Measurements from ENCODE around the gene YWHAQ.

DNA sequence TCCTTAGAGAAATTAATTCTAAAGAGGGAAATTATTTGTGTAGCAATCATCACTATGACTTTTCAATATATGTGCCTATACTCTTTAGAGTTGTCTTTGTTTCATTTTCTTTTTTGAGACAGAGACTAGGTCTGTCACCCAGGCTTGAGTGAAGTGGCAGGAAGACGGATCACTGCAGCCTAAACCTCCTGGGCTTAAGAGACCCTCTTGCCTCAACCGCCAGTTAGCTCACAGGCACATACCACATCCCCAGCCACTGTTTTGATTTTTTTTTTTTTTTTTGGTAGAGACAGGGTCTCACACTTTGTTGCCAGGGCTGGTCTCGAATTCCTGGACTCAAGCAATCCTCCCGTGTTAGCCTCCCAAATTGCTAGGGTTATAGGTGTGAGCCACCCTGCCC is 12.4 kb downstream of the YWHAQ start:
- no peak for TF ChIP-seq POLR2A (IDR thresholded peaks at IDR 0.05; ENCODE audit: low read depth, low read length)
- no peak for TF ChIP-seq CEBPB (IDR thresholded peaks at IDR 0.05; ENCODE audit: low read depth, low read length)
- TF ChIP-seq, protein P1, sequence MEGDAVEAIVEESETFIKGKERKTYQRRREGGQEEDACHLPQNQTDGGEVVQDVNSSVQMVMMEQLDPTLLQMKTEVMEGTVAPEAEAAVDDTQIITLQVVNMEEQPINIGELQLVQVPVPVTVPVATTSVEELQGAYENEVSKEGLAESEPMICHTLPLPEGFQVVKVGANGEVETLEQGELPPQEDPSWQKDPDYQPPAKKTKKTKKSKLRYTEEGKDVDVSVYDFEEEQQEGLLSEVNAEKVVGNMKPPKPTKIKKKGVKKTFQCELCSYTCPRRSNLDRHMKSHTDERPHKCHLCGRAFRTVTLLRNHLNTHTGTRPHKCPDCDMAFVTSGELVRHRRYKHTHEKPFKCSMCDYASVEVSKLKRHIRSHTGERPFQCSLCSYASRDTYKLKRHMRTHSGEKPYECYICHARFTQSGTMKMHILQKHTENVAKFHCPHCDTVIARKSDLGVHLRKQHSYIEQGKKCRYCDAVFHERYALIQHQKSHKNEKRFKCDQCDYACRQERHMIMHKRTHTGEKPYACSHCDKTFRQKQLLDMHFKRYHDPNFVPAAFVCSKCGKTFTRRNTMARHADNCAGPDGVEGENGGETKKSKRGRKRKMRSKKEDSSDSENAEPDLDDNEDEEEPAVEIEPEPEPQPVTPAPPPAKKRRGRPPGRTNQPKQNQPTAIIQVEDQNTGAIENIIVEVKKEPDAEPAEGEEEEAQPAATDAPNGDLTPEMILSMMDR (conservative IDR thresholded peaks at IDR 0.05; ENCODE audit: low read depth, low read length), result no peak
- no peak for TF ChIP-seq SMC3 (IDR thresholded peaks at IDR 0.05; ENCODE audit: low read depth, low read length)
- TF ChIP-seq FOS (IDR thresholded peaks at IDR 0.05; ENCODE audit: low read depth, low read length), result no peak
- TF ChIP-seq, protein P2, sequence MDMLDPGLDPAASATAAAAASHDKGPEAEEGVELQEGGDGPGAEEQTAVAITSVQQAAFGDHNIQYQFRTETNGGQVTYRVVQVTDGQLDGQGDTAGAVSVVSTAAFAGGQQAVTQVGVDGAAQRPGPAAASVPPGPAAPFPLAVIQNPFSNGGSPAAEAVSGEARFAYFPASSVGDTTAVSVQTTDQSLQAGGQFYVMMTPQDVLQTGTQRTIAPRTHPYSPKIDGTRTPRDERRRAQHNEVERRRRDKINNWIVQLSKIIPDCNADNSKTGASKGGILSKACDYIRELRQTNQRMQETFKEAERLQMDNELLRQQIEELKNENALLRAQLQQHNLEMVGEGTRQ (IDR thresholded peaks at IDR 0.05; ENCODE audit: low read depth, low read length), result no peak
- TF ChIP-seq RCOR1 (IDR thresholded peaks at IDR 0.05; ENCODE audit: insufficient replicate concordance, low read length), result no peak
